Neural cell (in vitro differentiated cells): Measurements from ENCODE around the gene NGF.

Experiments used
- CTCF ChIP-seq: fragments of 450-650 bp; IDR thresholded peaks from 2 replicates; pipeline ENCODE4 v1.5.1; 2014; ENCODE audit warnings: antibody characterized with exemption, mild to moderate bottlenecking, moderate library complexity; ENCODE audit not compliant: poor library complexity, severe bottlenecking
- EP300 ChIP-seq: fragments of 450-650 bp; conservative IDR thresholded peaks from 2 replicates; pipeline ENCODE4 v1.6.1; 2014; ENCODE audit warnings: antibody characterized with exemption, mild to moderate bottlenecking, moderate library complexity; ENCODE audit not compliant: poor library complexity, severe bottlenecking
- EZH2 ChIP-seq: fragments of 200-600, 300-800 bp; shearing (Covaris generic), sonication (generic); IDR thresholded peaks from 2 replicates; pipeline ENCODE4 v1.6.1; 2014; ENCODE audit warnings: antibody characterized with exemption, low read length, borderline replicate concordance, mild to moderate bottlenecking; ENCODE audit not compliant: insufficient read depth, poor library complexity, severe bottlenecking
- POLR2AphosphoS5 ChIP-seq: IDR thresholded peaks from 2 replicates; pipeline ENCODE4 v1.6.1; 2012
- RAD21 ChIP-seq: fragments of 450-650 bp; conservative IDR thresholded peaks from 2 replicates; pipeline ENCODE4 v1.6.1; 2014; ENCODE audit warnings: antibody characterized with exemption, mild to moderate bottlenecking, moderate library complexity
- REST ChIP-seq: IDR thresholded peaks from 2 replicates; pipeline ENCODE4 v1.6.1; 2012; ENCODE audit warnings: borderline replicate concordance
- SMC3 ChIP-seq: fragments of 450-650 bp; conservative IDR thresholded peaks from 2 replicates; pipeline ENCODE4 v1.6.1; 2014; ENCODE audit warnings: antibody characterized with exemption, mild to moderate bottlenecking, moderate library complexity; ENCODE audit not compliant: poor library complexity
- TAF1 ChIP-seq: IDR thresholded peaks from 2 replicates; pipeline ENCODE4 v1.6.1; 2012; ENCODE audit warnings: low read depth

GRCh38 chr1:115331558-115332331 is 6.3 kb downstream of the NGF start:
- TF ChIP-seq EP300 (no peak), RAD21 (no peak), CTCF (no peak), POLR2AphosphoS5 (no peak), TAF1 (no peak), EZH2 (no peak), REST (no peak), SMC3 (no peak)
